A673 (cell line): ENCODE results near the gene ETV3L.

Experiments
- EZH2 ChIP-seq: fragments of 200-600 bp; sonication (generic); IDR thresholded peaks from 2 replicates; pipeline ENCODE4 v1.6.1; 2017; ENCODE audit warnings: borderline replicate concordance, low read depth, mild to moderate bottlenecking, mixed read lengths, antibody characterized with exemption, low read length; ENCODE audit not compliant: poor library complexity, severe bottlenecking
- TF ChIP-seq, protein P1 (sequence below): fragments of 300-800, 200-600 bp; sonication (generic); conservative IDR thresholded peaks from 2 replicates; pipeline ENCODE4 v1.5.1; 2017; ENCODE audit warnings: low read depth, mild to moderate bottlenecking, antibody characterized with exemption, low read length, moderate library complexity, mixed read lengths

DNA sequence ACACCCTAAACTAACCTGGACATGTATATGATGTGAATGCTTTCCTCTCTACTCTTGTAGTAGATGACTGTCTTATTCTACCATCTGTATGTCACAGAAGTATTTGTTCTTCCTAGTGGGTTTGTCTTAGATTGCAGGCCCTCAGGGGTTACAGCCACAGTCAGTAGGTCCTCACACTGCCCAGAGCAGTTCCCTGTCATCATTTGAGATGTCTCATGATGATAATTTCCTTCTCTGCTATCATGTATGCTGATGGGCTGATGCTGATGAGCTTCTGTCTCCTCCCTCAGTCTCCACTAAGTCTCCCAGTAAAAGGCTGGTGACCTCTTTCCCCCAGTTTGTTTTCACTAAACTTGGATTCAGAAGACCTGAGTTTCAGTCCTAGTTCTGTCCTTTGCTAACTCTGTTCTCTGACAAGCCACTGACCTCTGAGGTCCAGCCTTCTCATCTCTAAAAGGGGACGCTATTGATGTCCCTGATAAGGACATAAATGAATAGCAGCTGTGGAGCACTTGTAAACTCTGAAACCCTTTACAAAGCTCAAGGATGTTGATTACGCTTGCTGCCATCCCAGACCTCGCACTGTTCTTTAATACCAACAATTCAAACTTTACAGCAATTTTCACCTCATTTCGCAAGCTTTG, 41.7 kb upstream of the ETV3L start:
- TF ChIP-seq, protein P1, sequence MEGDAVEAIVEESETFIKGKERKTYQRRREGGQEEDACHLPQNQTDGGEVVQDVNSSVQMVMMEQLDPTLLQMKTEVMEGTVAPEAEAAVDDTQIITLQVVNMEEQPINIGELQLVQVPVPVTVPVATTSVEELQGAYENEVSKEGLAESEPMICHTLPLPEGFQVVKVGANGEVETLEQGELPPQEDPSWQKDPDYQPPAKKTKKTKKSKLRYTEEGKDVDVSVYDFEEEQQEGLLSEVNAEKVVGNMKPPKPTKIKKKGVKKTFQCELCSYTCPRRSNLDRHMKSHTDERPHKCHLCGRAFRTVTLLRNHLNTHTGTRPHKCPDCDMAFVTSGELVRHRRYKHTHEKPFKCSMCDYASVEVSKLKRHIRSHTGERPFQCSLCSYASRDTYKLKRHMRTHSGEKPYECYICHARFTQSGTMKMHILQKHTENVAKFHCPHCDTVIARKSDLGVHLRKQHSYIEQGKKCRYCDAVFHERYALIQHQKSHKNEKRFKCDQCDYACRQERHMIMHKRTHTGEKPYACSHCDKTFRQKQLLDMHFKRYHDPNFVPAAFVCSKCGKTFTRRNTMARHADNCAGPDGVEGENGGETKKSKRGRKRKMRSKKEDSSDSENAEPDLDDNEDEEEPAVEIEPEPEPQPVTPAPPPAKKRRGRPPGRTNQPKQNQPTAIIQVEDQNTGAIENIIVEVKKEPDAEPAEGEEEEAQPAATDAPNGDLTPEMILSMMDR = no peak
- no peak for TF ChIP-seq EZH2
